DOHH2 (cell line): Measurements from ENCODE around the gene KHDC3L.

Experiments used
- EZH2phosphoT487 ChIP-seq: fragments of 200-600 bp; sonication (generic); IDR thresholded peaks from 2 replicates; pipeline ENCODE4 v1.6.1; 2017; ENCODE audit warnings: borderline replicate concordance, mild to moderate bottlenecking, antibody characterized with exemption, low read length, moderate library complexity, mixed read lengths
- TF ChIP-seq, protein P1 (sequence below): fragments of 200-600 bp; sonication (generic); IDR thresholded peaks from one replicate; pipeline ENCODE4 v1.5.1; 2014; ENCODE audit warnings: antibody characterized with exemption, mild to moderate bottlenecking, low read depth, low read length; ENCODE audit not compliant: poor library complexity, severe bottlenecking

DNA sequence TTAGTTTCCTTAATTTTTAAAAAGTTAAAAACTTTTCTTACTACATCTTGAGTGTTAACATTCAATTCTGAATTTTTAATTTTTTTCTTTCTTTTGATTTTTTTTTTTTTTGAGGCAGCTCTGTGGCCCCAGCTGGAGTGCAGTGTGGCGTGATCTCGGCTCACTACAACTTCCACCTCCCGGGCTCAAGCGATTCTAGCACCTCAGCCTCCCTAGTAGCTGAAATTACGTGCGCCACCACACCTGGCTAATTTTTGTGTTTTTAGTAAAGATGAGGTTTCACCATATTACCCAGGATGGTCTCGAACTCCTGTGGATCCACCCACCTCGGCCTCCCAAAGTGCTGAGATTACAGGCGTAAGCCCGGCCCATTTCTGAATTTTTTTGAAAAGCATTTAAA lies 33.4 kb downstream of the KHDC3L start:
- TF ChIP-seq, protein P1, sequence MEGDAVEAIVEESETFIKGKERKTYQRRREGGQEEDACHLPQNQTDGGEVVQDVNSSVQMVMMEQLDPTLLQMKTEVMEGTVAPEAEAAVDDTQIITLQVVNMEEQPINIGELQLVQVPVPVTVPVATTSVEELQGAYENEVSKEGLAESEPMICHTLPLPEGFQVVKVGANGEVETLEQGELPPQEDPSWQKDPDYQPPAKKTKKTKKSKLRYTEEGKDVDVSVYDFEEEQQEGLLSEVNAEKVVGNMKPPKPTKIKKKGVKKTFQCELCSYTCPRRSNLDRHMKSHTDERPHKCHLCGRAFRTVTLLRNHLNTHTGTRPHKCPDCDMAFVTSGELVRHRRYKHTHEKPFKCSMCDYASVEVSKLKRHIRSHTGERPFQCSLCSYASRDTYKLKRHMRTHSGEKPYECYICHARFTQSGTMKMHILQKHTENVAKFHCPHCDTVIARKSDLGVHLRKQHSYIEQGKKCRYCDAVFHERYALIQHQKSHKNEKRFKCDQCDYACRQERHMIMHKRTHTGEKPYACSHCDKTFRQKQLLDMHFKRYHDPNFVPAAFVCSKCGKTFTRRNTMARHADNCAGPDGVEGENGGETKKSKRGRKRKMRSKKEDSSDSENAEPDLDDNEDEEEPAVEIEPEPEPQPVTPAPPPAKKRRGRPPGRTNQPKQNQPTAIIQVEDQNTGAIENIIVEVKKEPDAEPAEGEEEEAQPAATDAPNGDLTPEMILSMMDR: no peak
- TF ChIP-seq EZH2phosphoT487: no peak
